ENCODE results near the gene TRIM15. TPM values are rescaled to one million over a fixed set of nuclear protein-coding genes. Genes with fewer than 3 reads are reported as not detected.

The TRIM15 gene
- polyA plus RNA-seq, 5 donors = not detected

DNA sequence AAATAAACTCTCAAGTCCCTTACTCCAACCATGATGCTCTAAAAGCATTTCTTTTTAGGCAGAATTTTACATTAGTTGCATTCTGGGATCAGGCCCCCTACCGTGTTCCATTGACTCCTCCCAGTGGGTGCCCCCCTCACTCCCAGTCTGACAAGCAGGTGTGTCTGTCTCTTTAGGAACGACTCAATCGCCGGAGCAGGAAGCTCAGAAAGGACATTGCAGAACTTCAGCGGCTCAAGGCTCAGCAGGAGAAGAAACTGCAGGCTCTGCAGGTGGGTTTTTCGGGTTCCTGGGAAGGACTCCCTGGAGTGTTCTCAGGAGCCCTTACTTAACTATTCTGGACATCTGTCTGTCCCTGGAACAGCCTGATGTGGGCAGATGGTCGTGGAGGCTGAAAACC lies 17.5 kb upstream of the TRIM15 start:
- no peak for DNase-seq

DNA sequence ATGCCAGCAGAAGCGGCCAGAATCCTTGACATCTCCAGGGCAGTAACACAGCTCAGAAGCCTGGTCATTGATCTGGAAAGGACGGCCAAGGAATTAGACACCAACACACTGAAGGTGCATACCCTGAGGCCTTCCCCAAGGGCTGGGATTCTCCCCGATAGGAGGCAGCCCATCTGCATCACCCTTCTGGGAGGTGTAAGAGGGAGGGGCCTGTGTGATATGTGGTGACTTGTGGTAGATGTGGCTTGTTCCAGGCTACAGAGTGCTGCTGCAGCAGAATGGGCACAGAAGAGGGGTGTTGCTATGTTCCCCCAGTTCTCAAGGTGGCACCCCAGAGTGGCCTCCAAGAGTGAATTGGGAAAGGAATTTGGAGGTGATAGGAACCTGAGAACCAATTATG lies 16.2 kb upstream of the TRIM15 start:
- DNase-seq = no peak

DNA sequence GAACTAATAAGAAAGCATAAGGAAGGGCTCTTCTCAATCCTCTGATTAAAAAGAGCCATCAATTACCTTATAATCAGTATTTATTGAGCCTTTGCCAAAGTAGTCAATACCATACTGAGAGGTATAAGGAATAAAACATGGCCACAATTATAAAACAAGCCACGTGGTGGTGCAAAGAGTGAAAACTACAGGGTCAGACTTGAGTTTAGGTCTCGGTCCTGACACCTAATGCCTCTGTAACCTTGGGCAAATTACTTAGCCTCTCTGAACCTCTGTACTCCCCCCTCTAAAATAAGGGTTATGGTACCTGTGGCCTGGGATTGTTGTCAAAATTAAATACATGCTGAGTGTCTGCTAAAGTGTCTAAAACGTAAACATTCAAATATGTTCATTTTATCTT lies 14.1 kb upstream of the TRIM15 start:
- DNase-seq = no peak

DNA sequence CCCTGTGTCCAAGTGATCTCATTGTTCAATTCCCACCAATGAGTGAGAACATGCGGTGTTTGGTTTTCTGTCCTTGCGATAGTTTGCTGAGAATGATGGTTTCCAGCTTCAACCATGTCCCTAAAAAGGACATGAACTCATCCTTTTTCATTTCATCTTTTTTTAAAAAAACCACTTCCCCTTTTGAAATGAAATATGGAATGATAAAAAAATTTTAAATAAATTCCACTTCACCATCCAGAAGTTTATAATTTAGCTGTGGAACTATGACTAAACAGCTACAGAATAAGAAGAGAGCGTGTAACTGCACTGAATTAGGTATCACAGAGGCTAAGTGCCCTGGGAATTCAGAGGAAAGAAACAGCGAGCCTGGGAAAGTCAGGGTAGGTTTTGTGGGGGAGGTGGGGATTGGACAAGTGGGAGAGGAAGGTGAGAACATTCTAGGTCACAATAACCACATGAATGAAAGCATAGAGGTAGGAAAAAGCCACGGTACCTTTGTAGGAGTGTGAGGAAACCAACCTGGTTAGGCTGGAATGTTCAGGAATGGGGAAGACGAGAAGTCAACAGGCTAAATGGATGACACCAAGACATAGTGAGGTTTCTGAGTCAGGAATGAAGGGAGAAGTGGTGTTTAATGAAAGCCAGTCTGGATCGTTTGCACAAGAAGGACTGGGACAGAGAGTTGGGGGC lies 13.3 kb upstream of the TRIM15 start:
- DNase-seq = no peak

DNA sequence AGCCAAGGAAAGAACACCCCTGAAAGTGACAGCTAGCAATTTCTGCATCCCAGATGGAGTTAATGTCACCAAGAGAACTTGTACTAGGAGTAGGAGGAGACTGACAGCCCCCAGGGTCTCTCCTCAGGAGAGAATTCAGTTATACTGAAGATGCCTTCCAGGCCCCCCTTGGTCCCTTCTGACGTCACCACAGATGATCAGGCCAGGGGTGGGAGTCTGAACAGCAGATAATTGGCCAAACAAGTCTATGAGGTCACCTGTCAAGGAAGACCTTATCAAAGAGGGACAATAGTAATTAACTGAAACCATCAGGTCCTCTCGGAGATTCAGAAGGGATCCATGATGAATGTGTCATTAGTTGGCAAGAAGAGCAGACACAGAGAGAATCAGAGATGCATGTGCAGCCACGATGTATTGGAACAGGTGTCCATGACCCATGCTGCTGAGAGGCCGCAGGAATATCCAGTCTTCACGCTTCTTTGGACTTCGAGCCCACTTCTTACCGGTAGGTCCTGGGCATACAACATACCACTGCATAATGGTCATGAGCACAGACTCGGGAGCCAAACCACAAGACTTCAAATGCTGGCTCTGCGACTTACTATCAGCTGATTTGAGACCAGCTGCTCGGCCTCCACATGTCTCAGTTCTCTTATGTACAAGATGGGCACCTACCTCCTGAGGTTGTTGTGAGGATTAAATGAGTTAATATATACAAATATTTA lies 12.5 kb upstream of the TRIM15 start:
- no peak for DNase-seq

DNA sequence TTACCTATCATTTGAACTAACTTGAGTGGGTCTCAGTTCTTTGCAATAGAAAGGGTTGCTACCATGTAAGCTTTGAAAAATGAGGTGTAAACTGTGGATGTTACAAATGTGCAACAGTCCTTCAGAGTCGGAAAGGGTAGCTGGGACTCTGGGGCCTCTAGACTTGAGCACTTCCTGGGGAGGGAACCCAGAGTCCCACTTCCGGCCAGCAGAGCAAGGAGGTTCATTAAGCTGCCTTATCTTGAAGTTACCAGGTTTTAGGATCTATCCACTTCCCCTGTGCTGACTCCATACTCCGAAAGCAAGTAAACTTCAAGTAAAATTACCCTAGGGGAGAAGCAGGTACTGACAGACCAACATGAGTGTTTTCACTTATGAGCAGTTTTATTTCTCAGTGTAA lies 11.8 kb upstream of the TRIM15 start:
- DNase-seq = no peak

DNA sequence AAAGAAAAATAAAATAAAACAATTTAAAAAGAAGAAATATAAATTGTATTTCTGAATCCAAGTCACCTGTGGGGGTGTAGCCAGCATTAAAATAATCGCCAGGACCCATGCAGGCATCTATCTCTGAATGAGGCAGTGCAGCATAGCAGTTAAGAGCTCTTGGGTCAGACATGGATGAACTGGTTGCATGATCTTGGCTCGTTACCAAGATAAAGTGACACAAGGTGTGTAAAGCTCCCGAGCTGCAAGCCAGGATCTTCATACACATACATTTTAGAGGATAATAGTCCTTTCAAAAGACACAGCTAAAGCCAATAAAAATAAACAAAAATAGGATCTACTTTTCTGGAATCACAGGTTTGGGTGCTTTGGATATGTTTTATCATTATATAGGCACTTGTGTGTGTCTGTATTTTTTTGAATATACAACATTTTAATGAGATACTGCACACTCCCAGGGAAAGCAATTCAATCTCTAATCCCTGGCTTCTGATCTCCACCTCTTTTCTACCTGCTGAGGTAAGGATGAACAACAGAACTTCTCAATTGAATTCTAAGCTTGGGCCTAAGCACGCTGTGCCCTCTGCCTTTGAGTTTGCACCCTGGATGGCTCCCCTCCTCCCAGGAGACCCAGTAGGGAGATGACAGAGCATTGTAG lies 11.2 kb upstream of the TRIM15 start:
- no peak for DNase-seq

DNA sequence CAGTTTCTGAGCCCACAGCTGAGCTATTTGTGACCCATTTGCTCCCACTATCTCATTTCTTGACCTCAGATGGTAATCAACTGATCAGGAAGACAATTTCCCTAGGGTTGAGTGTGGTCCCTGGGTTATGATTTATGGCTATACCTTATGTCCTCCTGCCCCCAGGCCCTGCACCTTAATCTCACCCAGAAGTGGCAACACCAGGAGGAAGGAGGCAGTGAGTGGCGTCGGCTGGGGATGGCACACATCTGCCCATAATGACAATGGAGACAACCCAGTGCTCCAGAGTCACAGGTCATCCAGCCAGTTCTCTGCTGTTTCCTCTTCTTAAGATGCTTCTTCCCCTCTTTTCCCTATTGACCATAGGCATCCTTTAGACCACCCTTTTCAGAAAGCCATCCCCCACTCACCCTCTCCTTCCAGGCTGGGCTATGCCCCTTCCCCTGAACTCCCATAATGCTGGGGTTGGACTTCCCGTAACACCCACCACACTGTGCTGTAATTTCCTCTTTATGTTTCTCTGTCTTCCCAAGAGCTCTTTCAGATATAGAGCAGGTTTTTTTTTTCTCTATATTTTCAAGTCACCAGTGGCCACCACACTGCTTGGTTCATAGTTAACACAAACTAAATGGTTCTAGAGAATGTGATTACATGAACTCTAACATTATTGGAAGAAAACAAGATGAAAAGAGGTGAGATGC lies 10.3 kb upstream of the TRIM15 start:
- DNase-seq = no peak

DNA sequence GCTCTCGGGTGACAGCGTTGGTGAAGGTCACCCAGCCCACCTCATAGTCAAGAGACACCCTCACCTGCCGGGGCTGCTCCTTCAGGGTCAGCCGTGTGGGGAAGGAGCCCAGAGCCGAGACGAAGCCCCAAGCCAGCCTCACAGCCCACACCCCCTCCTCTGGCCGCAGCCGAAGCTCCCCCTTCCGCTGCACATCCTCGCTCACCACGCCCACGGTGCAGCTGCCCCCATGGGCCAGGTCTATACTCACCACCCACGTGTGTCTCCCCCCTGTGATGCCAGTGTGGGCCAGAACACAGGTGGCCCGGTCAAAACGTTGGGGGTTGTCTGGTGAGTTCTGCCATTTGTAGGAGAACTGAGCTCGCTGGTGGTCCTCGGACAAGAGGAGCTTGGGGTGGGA lies 9.3 kb upstream of the TRIM15 start:
- DNase-seq = no peak

DNA sequence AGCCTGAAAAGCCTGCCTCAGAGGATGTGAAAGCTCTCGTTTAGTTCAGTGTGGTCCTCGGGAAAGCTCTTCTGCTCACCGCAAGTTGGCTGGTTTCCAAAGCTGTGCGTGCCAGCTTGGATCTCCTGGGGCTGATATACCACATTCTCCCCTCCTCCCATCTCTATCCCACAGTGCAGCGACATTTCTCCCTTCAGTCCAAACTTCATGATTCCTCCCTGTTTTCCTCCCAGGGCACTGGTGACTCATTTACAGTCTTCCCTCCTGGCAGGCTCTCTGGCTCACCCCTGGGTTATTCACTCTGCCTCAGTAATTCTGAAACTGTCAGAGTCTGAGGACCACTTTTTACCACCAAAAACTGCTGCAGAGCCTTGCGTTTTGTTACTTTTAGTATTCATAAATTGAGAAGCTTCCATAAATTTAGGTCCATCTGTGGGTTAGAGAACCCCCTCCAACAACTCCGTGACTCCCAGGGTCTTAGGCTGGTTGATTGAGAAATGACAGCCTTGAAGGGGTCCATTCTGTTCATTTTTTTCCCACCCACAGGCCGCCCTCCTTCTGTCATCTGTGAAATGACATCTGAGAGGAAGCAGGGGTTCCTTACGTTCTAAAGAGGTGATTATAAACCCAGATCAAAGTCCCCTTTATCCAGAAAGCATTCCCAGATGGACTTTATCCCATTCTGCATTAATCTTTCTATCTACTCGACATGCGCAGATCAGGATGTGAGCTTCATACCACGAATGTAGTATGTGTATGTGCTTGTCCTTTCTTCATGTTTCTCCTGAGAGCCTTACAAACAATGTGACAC lies 8.4 kb upstream of the TRIM15 start:
- DNase-seq = no peak

DNA sequence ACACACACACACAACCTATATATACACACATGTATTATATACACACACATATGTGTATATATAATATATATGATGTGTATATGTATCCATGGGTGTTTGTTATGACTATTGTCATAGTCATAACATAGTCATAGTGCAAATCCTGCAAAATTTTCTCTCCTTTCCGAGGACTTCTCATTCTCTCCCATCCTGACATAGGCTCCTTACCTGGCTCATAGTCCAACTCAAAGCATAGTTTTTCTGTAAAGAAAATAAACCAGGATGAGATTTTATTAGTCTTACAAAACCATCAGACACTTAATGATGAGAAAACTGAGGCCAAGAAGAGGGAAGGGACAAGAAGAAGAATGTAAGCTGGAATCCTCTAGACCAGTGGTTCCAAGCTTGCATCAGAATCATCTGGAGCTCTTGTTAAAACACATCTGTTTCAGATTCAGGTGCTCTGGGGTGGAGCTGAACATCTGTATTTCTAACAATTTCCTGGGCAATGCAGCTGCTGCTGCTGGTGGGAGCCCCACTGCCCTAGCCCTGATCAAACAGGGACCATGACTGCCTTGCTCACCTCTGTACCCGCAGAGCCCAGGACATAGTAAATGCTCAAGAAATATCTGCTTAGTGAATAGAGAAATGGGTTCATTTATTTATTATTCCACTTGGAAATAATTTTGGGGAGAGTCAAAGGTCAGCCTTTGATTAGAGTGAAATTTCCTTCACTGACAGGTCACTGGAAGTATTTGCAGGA lies 7.7 kb upstream of the TRIM15 start:
- no peak for DNase-seq

DNA sequence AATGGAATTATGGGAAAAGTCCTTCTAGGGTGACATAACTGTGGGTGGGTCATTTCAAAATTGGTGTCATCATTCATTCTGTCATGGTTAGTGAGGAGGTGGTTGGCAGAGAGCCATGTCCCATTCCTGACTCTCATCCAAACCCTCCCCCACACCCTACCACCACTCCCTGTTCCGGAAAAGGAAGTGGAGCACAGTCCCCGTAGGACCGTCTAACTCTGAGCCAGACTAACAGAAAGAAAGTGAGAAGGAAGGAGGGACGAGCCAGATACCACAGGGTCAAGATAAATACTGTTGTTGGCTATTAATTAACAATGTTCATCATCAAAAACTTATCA lies 7.1 kb upstream of the TRIM15 start:
- peak in 1 of 2 donors; percentile 6 for DNase-seq

DNA sequence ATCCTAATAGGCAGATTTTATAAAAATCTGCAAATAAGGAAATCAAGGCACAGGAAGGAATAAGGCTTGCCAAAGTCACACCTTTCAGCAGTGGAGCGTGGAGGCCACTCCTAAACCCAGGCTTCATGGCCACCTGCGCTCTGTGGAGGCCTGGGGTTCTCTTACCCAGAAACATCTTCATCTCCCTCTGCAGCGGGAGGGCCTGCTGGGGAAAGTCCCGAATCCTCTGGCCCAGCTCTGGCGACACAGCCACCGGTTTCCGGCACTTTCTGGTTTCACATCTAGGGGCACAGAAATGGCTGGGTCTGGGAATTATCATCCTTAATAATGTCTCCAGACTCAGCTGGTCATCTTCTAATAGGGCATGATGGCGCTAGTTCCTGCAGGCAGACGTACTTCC lies 6.6 kb upstream of the TRIM15 start:
- DNase-seq = no peak

DNA sequence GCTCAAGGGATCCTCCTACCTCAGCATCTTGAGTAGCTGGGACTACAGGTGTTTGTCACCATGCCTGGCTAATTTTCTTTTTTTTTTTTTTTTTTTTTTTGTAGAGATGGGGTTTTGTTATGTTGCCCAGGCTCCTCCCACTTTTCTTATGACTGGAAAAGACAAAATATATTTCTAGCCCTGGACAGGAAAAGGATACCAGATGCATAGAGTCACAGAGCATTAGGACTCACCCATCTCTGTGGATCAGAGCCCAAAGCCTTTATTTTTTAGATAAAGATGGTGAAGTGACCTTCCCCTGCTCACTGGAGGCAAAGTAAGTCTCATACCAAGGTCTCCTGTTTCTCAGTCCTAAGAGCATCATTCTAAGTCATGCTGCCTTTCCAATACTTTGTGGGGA lies 5.8 kb upstream of the TRIM15 start:
- no peak for DNase-seq

DNA sequence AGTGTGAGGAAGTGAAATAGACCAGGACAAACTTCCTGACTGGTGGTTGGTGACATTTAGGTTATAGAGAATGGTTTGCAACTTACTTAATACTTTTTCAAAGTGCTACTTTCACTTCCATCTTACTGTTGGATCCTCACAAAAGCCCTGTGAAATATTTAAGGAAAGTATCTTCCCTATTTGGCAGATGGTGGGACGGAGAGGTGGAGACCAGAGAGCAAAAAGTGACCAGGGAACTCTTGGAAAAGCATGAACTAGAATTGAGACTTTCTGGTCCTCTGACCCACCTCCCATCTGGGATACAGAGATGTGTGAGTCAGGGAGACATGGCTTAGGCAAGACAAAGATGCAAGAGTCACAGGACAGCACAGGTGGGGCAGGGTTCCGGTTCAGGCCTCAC lies 5.3 kb upstream of the TRIM15 start:
- DNase-seq = no peak

DNA sequence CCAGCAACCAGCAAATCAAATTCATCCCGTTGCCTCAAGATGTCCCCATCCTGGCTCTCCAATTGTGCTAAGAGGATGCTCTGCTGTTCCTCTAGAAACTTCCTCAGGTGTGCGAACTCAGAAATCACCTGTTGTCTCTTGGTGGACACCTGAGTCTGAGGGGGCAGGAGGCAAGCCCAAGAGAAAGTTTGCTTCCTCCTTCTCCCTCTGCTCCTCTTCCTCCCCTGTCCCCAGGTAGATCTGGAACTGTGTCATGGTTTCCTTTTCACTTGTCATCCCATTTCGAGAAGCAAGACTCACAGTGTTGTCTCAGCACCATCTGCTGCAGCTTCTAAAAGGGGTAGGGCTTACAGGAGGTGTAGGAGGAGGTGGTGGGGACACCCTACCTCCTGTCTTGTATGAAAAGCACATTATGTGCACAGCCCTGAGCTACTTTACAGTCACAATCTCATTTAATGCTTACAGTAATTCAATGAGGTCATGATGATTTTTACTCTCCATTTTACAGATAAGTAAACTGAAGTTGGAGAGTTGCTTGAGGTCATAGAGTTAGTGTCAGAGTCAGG lies 4.8 kb upstream of the TRIM15 start:
- no peak for DNase-seq

DNA sequence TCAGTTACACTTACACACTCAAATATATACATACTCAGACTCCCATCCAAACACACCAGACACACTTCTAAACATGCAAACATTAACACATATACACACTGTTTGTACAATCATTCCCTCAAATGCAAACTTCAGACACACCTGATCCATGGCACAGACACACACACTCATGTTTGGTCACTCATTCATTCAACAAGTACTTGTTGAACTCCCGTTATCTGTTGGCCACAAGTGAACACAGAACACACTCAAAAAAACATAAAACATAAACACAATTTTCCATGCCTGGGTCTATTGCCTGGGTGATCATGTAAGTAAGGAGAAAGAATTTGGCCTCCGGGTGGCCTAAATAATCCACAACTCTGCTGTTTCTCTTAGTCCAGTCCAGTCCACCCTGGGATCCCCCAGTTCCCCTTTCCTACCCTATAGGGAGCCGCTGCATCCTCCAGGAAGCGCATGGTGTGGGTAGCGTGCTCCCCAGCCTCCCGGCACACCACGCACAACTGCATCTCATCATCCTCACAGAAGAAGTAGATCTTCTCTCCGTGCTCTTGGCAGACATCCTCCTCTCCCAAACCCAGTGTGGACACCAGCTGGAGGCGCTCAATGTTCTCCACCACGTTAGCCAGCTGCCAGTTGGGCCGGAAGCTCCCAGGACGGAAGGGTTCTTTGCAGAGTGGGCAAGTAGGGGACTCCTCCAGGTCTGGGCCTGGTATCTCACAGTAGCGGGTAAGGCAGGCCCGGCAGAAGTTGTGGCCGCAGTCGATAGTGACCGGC lies 3.1 kb upstream of the TRIM15 start:
- DNase-seq = no peak

DNA sequence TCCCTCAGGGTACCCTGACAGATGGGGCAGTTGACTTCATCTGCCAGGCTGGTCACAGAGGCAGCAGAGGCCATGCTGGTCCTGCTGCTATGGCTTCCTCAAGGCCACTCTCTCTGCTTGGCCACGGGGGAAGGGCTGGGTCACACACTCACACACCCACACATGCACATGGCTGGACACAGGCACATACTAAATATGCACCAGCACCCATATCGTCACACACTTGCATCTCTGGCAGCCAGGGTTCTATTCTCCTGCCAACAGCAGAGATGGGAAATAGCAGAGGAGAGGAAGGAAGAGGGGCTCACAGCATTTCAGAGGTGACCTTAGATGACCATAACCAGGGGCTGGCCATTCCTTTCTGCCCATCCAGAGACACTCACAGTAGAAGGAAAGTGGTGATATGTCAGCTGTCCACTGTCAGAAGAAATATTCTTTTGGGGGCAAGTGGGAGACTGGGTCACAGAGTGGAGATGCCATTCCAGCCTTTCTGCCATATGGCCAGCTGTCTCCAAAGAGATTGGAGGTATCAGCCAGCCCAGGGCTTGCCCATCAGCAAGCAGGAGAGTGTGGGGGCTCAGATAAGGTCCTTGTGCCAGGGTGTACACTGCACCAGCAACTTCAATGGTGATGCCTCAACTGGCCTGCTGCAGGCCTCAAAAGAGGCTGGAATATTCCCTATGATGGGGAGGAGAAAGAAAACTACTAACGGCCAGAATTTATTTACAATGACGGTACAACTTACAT lies 2.4 kb upstream of the TRIM15 start, which contains the start of gene TRIM10:
Gene TRIM10, minus strand, starts transcription at position 427 of the 747 bp plus-strand sequence. Its CDS starts 353 bp downstream, at position 74.
- no peak for DNase-seq

Measured in right lung (tissue), 5 donors.